H1 (cell line): ENCODE measurements around the gene RIN1. TPM values are rescaled to one million over a fixed set of nuclear protein-coding genes. Genes with fewer than 3 reads are reported as not detected.

ENCODE experiments used
- CTCF ChIA-PET: fragments of 300-600 bp; sonication (Branson Sonifier 250); formaldehyde crosslinking; loops from one replicate; lab custom pipeline; 2021; ENCODE audit not compliant: partially characterized antibody; lab: Charles Lee
- POLR2A ChIA-PET: fragments of 300-600 bp; sonication (Branson Sonifier 250); formaldehyde crosslinking; loops from one replicate; lab custom pipeline; 2021; ENCODE audit warnings: inconsistent platforms; ENCODE audit not compliant: partially characterized antibody; lab: Charles Lee
- DNase-seq, 2 experiments: peaks; one replicate each; pipeline versions ENCODE4 v3.0.0 to v3.0.0-alpha.2; 2010 to 2022; ENCODE audit warnings: low spot score in 2 of 2, low read depth in 1 of 2, mixed read lengths in 1 of 2
- FAIRE-seq: peaks from 2 replicates; lab custom pipeline; 2011; peaks lifted over from hg19 to GRCh38; lab: Jason Lieb, UNC
- H2AFZ ChIP-seq: 2 replicates; pipeline ENCODE4 v1.8.1; 2012; ENCODE audit warnings: low read length, inconsistent platforms
- H2AK5ac ChIP-seq: 2 replicates; pipeline ENCODE4 v1.6.1; 2013; ENCODE audit warnings: low read depth, low read length
- H2BK120ac ChIP-seq: replicated peaks from 2 replicates; pipeline ENCODE3; 2013; ENCODE audit warnings: low read depth, low read length, inconsistent platforms
- H2BK12ac ChIP-seq: 2 replicates; pipeline ENCODE4 v1.6.1; 2013; ENCODE audit warnings: low read depth, low read length
- H2BK15ac ChIP-seq: 2 replicates; pipeline ENCODE4 v1.6.1; 2013; ENCODE audit warnings: low read length
- H2BK20ac ChIP-seq: 2 replicates; pipeline ENCODE4 v1.6.1; 2013; ENCODE audit warnings: low read length
- H2BK5ac ChIP-seq: 2 replicates; pipeline ENCODE4 v1.6.1; 2013; ENCODE audit warnings: low read depth, low read length
- H3K14ac ChIP-seq: 2 replicates; pipeline ENCODE4 v1.6.1; 2013; ENCODE audit warnings: inconsistent platforms; ENCODE audit not compliant: insufficient read length
- H3K18ac ChIP-seq: 2 replicates; pipeline ENCODE4 v1.6.1; 2013; ENCODE audit warnings: low read length; ENCODE audit errors: extremely low read depth
- H3K23ac ChIP-seq: 2 replicates; pipeline ENCODE4 v1.6.1; 2013; ENCODE audit warnings: inconsistent platforms; ENCODE audit not compliant: insufficient read length
- H3K23me2 ChIP-seq: 2 replicates; pipeline ENCODE4 v1.6.1; 2013; ENCODE audit warnings: low read depth, low read length
- H3K27ac ChIP-seq: 2 replicates; pipeline ENCODE4 v1.6.1; 2011; ENCODE audit warnings: low read depth, low read length, inconsistent platforms
- H3K27me3 ChIP-seq, 4 experiments: replicated peaks in 1 of 4; 1 replicate in 1 of 4; 2 replicates in 3 of 4; pipeline versions ENCODE4 v1.6.1 to v1.8.1; 2011 to 2013; ENCODE audit warnings: low read length in 3 of 4, mild to moderate bottlenecking in 3 of 4, inconsistent platforms in 2 of 4, mixed read lengths in 2 of 4, moderate library complexity in 1 of 4; ENCODE audit not compliant: control insufficient read depth in 3 of 4, insufficient read depth in 3 of 4; ENCODE audit errors: extremely low read depth in 1 of 4
- H3K36me3 ChIP-seq, 4 experiments: 2 replicates each; pipeline versions ENCODE4 v1.6.1 to v1.8.1; 2011 to 2013; ENCODE audit warnings: mild to moderate bottlenecking in 4 of 4, low read length in 3 of 4, moderate library complexity in 2 of 4, control low read depth in 1 of 4, inconsistent platforms in 1 of 4; ENCODE audit not compliant: insufficient read depth in 4 of 4, control insufficient read depth in 2 of 4
- H3K4ac ChIP-seq: replicated peaks from 2 replicates; pipeline ENCODE3; 2013; ENCODE audit warnings: low read length, low read depth, mixed read lengths, inconsistent platforms; ENCODE audit not compliant: insufficient read length
- H3K4me1 ChIP-seq, 4 experiments: replicated peaks in 1 of 4; 1 replicate in 1 of 4; 2 replicates in 3 of 4; pipeline versions ENCODE4 v1.6.1 to v1.8.1; 2011 to 2013; ENCODE audit warnings: low read length in 3 of 4, inconsistent platforms in 2 of 4, mixed read lengths in 1 of 4; ENCODE audit not compliant: insufficient read depth in 4 of 4, control insufficient read depth in 3 of 4
- H3K4me2 ChIP-seq, 2 experiments: 2 replicates each; pipeline versions ENCODE4 v1.6.1 to v1.8.1; 2011 to 2013; ENCODE audit warnings: low read depth in 2 of 2, low read length in 2 of 2, control low read depth in 1 of 2, inconsistent platforms in 1 of 2, mild to moderate bottlenecking in 1 of 2; ENCODE audit not compliant: insufficient read depth in 1 of 2
- H3K4me3 ChIP-seq, 4 experiments: fragments of 200-600, 300-600 bp in 1 of 4; sonication (generic), shearing (Covaris generic), sonication (Bioruptor Twin) in 1 of 4; 2 replicates each; pipeline versions ENCODE4 v1.5.1 to v1.8.1; 2011 to 2016; ENCODE audit warnings: low read length in 4 of 4, low read depth in 3 of 4, control low read depth in 2 of 4, inconsistent platforms in 2 of 4, mild to moderate bottlenecking in 2 of 4, mixed read lengths in 1 of 4, moderate library complexity in 1 of 4; ENCODE audit not compliant: insufficient read depth in 2 of 4; ENCODE audit errors: extremely low read depth in 1 of 4
- H3K56ac ChIP-seq: replicated peaks from 2 replicates; pipeline ENCODE3; 2013; ENCODE audit warnings: low read depth, mild to moderate bottlenecking, mixed read lengths, low read length, inconsistent platforms; ENCODE audit not compliant: insufficient read length
- H3K79me1 ChIP-seq: 2 replicates; pipeline ENCODE4 v1.6.1; 2013; ENCODE audit warnings: low read depth, low read length, control low read depth
- H3K79me2 ChIP-seq, 2 experiments: 2 replicates each; pipeline versions ENCODE4 v1.6.1 to v1.8.1; 2012 to 2013; ENCODE audit warnings: low read length in 2 of 2, mild to moderate bottlenecking in 2 of 2, inconsistent platforms in 1 of 2; ENCODE audit not compliant: insufficient read depth in 2 of 2, control insufficient read depth in 1 of 2
- H3K9ac ChIP-seq, 4 experiments: replicated peaks in 1 of 4; 1 replicate in 1 of 4; 2 replicates in 3 of 4; pipeline versions ENCODE4 v1.6.1 to v1.8.1; 2011 to 2013; ENCODE audit warnings: low read depth in 3 of 4, low read length in 3 of 4, control low read depth in 2 of 4, mild to moderate bottlenecking in 2 of 4, moderate library complexity in 2 of 4, inconsistent platforms in 1 of 4; ENCODE audit errors: extremely low read depth in 1 of 4
- H3K9me3 ChIP-seq, 2 experiments: 2 replicates each; pipeline versions ENCODE4 v1.6.1 to v1.8.1; 2012 to 2013; ENCODE audit warnings: mild to moderate bottlenecking in 2 of 2, moderate library complexity in 2 of 2, control low read depth in 1 of 2, inconsistent platforms in 1 of 2, low read depth in 1 of 2, low read length in 1 of 2, mixed read lengths in 1 of 2; ENCODE audit not compliant: insufficient read depth in 2 of 2
- H4K20me1 ChIP-seq, 2 experiments: replicated peaks in 1 of 2; 2 replicates each; pipeline versions ENCODE3 to v1.8.1; 2011 to 2013; ENCODE audit warnings: inconsistent platforms in 2 of 2, low read length in 2 of 2, mild to moderate bottlenecking in 1 of 2; ENCODE audit not compliant: insufficient read depth in 2 of 2, control insufficient read depth in 1 of 2
- H4K5ac ChIP-seq: 2 replicates; pipeline ENCODE4 v1.6.1; 2013; ENCODE audit warnings: low read length, low read depth, mixed read lengths, inconsistent platforms; ENCODE audit not compliant: insufficient read length
- H4K8ac ChIP-seq: 2 replicates; pipeline ENCODE4 v1.8.0; 2013; ENCODE audit warnings: mild to moderate bottlenecking, moderate library complexity, low read length, inconsistent platforms; ENCODE audit not compliant: insufficient read depth; ENCODE audit errors: extremely low read depth
- H4K91ac ChIP-seq: replicated peaks from 2 replicates; pipeline ENCODE3; 2013; ENCODE audit warnings: low read length, mixed read lengths, inconsistent platforms; ENCODE audit not compliant: insufficient read length
- POLR2A ChIP-seq, 2 experiments: IDR thresholded peaks; 1 replicate in 1 of 2; 2 replicates in 1 of 2; pipeline ENCODE4 v1.6.1; 2011; ENCODE audit warnings: low read depth in 2 of 2, low read length in 2 of 2, mild to moderate bottlenecking in 2 of 2; ENCODE audit errors: control extremely low read depth in 1 of 2
- TAF1 ChIP-seq: IDR thresholded peaks from 2 replicates; pipeline ENCODE4 v1.6.1; 2011; ENCODE audit warnings: mild to moderate bottlenecking, low read depth, low read length
- WGBS, 2 experiments: shearing (Covaris generic) in 1 of 2; methylation state at CpG; one replicate each; pipeline versions ENCODE4 v1.1.6 to v1.1.7; 2013 to 2015; ENCODE audit warnings: low lambda C conversion rate in 2 of 2, mixed read lengths in 2 of 2, inconsistent platforms in 1 of 2, low coverage in 1 of 2, missing lambda C conversion rate in 1 of 2; ENCODE audit not compliant: insufficient replicate concordance in 2 of 2, insufficient coverage in 1 of 2, insufficient read length in 1 of 2; ENCODE audit errors: extremely low coverage in 1 of 2, missing lambda C conversion rate in 1 of 2; 5-methylcytosine and 5-hydroxymethylcytosine counted together
- polyA plus RNA-seq, 7 experiments: library from polyadenylated mRNA; depleted of rRNA in 3 of 7; stranded (reverse) in 5 of 7; unstranded in 2 of 7; fragments of >200 nt in 5 of 7; fragments of 200-250 nt in 2 of 7; gene quantifications; 1 replicate in 5 of 7; 2 replicates in 1 of 7; 4 replicates in 1 of 7; pipeline versions ENCODE4 v1.2.1 to v1.2.3, GENCODE V29; 2011 to 2013; ENCODE audit warnings: missing spikeins in 2 of 7, mixed read lengths in 2 of 7
- total RNA-seq: library from RNA; stranded (reverse); fragmentation: NEBNext Ultra II Directional; extraction: Animal tissue kit (Norgen Biotek cat#: 25700); gene quantifications from 2 replicates; pipeline ENCODE4 v1.2.1, GENCODE V29; 2021

The RIN1 gene
- total and polyA plus RNA-seq, 2 of the 8 experiments (the other 6 are each of a cell fraction or from before 2014, with no cell fraction given), result 2.5 to 5.4 TPM

DNA sequence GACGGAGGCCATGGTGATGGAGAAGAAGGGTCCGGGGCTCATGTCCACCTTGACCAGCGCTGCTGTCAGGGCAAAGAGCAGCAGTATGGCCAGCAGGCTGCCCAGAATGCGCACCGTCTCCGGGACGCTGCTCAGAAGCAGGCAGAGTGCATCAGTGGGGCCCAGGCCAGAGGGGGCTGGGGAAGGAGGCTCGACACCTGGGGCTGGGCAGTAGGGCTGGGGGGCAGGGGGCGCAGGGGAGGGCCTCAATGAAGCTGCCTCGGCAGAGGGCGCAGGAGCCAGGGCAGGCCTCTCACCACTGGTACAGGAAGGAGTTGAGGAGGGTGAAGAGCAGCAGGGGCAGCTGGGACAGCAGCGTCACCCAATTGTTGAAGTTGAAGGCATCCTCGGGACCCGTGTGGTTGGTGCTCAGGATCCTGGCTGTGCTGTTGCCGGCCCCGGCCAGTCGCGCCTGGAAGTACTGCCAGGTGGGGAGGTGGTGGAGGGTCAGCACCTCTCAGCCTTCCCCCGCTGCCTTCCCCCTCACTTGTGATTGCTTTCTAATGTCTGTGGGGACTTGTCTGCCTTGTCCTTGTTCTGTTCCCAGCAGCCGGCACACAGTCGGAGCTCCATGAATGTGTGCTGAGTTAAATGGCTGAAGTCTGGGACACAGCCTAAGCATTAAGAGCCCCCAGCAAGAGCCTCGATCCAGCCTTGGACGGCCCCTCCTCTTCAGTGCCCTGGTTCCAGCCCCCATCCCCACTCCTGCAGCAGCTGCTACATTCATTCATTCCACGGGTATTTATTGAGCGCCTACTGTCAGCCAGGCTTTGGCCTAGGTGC, 33.0 kb upstream of the RIN1 start:
- 90% methylated on average over 20 of the region's 25 CpGs; no CpG with 5 or more reads in 1 of the 2 experiments for WGBS, 2 experiments
- no peak overlapping the region for H4K5ac ChIP-seq
- H3K23ac ChIP-seq, result no peak overlapping the region
- POLR2A ChIA-PET, result interaction anchor here (1.0 to 28.0 kb wide), 7 partner anchors 12 to 89 kb away, joined by 3 to 487 read pairs (median 6); partner anchors contain the start of genes B4GAT1, BRMS1 and RIN1
- H2BK5ac ChIP-seq, result peak overlapping the region; percentile 54
- H3K4me1 ChIP-seq, result peaks cover 0 to 8% (median 7%) of the 10 kb centered on the region in 4 experiments; a peak in 6 of 7 replicates
- peak overlapping the region; percentile 63 for H4K8ac ChIP-seq
- peak overlapping the region; percentile 68 for H4K91ac ChIP-seq
- H2AK5ac ChIP-seq, result peak overlapping the region; percentile 31; the same call in 1 of the 2 replicates
- DNase-seq (no peak), FAIRE-seq (no peak)
- H2BK20ac ChIP-seq, result no peak overlapping the region
- peaks cover 7% of the 10 kb centered on the region; the same call in 1 of the 2 replicates for H3K23me2 ChIP-seq
- no peak overlapping the region for H2AFZ ChIP-seq
- H3K79me1 ChIP-seq, result peaks cover 9% of the 10 kb centered on the region; the same call in 1 of the 2 replicates
- no peak overlapping the region for H3K27ac ChIP-seq
- CTCF ChIA-PET, result interaction anchor here (0.9 to 7.1 kb wide), 6 partner anchors 11 to 90 kb away, joined by 3 to 51 read pairs (median 3); no protein-coding TSS in a partner anchor
- H3K36me3 ChIP-seq, result peaks cover 22 to 49% (median 43%) of the 10 kb centered on the region in 4 experiments
- peaks cover 11 to 34% of the 10 kb centered on the region in 2 experiments for H4K20me1 ChIP-seq
- peak overlapping the region; percentile 76 to 86 for H3K4me2 ChIP-seq
- H3K4me3 ChIP-seq, result peak overlapping the region in 3 of 4 experiments; percentile 46 to 82 (median 53); a peak in 5 of 8 replicates
- TF ChIP-seq TAF1 (no peak), POLR2A (IDR thresholded peaks at IDR 0.05; ENCODE audit: control extremely low read depth in 1 of 2, low read depth in 2 of 2, low read length in 2 of 2) (peak in 1 of 2 experiments; percentile 31; a peak in 2 of 3 replicates)
- H2BK15ac ChIP-seq, result 0 out of 2 replicates have a peak overlapping the region, but pooled peaks have one; percentile 4
- peaks cover 0 to 16% of the 10 kb centered on the region in 2 experiments; a peak in 2 of 4 replicates for H3K79me2 ChIP-seq
- no peak overlapping the region for H3K14ac ChIP-seq
- H3K27me3 ChIP-seq, result no peaks in the 10 kb centered on the region
- no peaks in the 10 kb centered on the region for H3K9me3 ChIP-seq
- peak overlapping the region; percentile 49; the same call in 1 of the 2 replicates for H3K18ac ChIP-seq
- no peak overlapping the region for H2BK120ac ChIP-seq
- H3K56ac ChIP-seq, result no peak overlapping the region
- peak overlapping the region in 1 of 4 experiments; percentile 5; a peak in 1 of 7 replicates for H3K9ac ChIP-seq
- no peak overlapping the region; the same call in 1 of the 2 replicates for H2BK12ac ChIP-seq
- H3K4ac ChIP-seq, result no peak overlapping the region
